Right cardiac atrium (tissue), 5 donors: Measurements from ENCODE around the gene CAMK4. TPM values are rescaled to one million over a fixed set of nuclear protein-coding genes. Genes with fewer than 3 reads are reported as not detected.
A peak's percentile ranks its signal among the peaks of the same experiment; 100 is the strongest.

Experiments used
- ATAC-seq, 2 donors: fragments of 200-7000 bp; cut with Tn5 transposase; one replicate each; pipeline versions ENCODE4 v1.8.0 to v1.9.1; 2020; ENCODE audit warnings: moderate library complexity in 2 of 2, mild to moderate bottlenecking in 1 of 2
- DNase-seq, 3 donors: peaks; one replicate each; pipeline ENCODE4 v3.0.0-alpha.2; 2020
- H3K27ac ChIP-seq: one replicate; pipeline ENCODE4 v1.5.1; 2013; ENCODE audit warnings: mild to moderate bottlenecking, low read length, control low read depth, moderate library complexity
- H3K27me3 ChIP-seq: one replicate; pipeline ENCODE4 v1.6.1; 2013; ENCODE audit not compliant: control insufficient read depth, insufficient read depth
- H3K4me1 ChIP-seq: one replicate; pipeline ENCODE4 v1.6.1; 2013; ENCODE audit warnings: low read length; ENCODE audit not compliant: control insufficient read depth, insufficient read depth
- H3K4me3 ChIP-seq: one replicate; pipeline ENCODE4 v1.5.1; 2013; ENCODE audit warnings: low read length, control low read depth
- H3K9me3 ChIP-seq: one replicate; pipeline ENCODE4 v1.6.1; 2013; ENCODE audit warnings: low read length; ENCODE audit not compliant: control insufficient read depth
- WGBS: extraction: QIAGEN DNeasy Blood & Tissue Kit; methylation state at CpG from one replicate; pipeline ENCODE4 v1.1.7; 2013; 5-methylcytosine and 5-hydroxymethylcytosine counted together
- intact Hi-C, 4 donors: fragments of 100-400 bp; cut with DNase I; formaldehyde crosslinking; loops; one replicate each; pipeline versions ENCODE4 v1.11.0 to v1.14.0; 2022 to 2023
- polyA plus RNA-seq: library from polyadenylated mRNA; stranded (reverse); fragments of 200-250 nt; gene quantifications from one replicate; pipeline ENCODE4 v1.2.3, GENCODE V29; 2013
- total RNA-seq, 4 donors: library from RNA; stranded (reverse); fragmentation: NEBNext Ultra II Directional; extraction: Animal tissue kit (Norgen Biotek cat#: 25700); gene quantifications; one replicate each; pipeline ENCODE4 v1.2.1, GENCODE V29; 2021
- donor health status: healthy with polysubstance abuse.
- donor health status: DM: no; HTN: yes; CAD: no.
- donor health status: DM: no; HTN: no; CAD: no.
- donor health status: DM: no; HTN: yes; CAD: no; lungs with severe emphysema.
- donor health status: DM: yes; HTN: yes; CAD: no.

Gene CAMK4
- total and polyA plus RNA-seq, 5 donors: 0.25 to 0.66 (median 0.60) TPM; not detected in 1

DNA sequence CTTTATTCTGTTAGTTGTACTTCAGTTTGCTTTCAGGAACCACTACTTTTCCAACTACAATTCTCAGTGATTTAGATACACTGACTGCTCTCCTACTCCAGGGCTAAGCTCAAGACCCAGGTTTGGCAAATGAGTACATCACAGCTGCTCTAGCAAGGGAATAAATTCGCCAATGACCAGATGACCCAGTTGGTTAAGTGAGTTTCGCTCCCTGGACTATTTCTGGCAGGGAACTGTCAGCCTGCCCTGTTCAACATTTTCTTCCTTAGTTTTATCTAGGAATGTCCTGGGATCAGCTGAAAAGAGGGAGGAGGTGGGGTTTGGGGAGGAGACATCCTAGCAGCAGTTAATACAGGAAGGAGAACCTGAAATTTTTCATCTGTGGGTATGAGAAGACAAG is 294.6 kb downstream of the CAMK4 start:
- no peaks in the 10 kb centered on the region for H3K9me3 ChIP-seq
- intact Hi-C loops: no loop called here
- H3K4me3 ChIP-seq: no peak overlapping the region
- H3K4me1 ChIP-seq: no peaks in the 10 kb centered on the region
- ATAC-seq (peak in 1 of 2 donors; percentile 29), DNase-seq (no peak)
- no peaks in the 10 kb centered on the region for H3K27me3 ChIP-seq
- no peak overlapping the region for H3K27ac ChIP-seq
- WGBS: 39% methylated on average over 2 of the region's 2 CpGs

DNA sequence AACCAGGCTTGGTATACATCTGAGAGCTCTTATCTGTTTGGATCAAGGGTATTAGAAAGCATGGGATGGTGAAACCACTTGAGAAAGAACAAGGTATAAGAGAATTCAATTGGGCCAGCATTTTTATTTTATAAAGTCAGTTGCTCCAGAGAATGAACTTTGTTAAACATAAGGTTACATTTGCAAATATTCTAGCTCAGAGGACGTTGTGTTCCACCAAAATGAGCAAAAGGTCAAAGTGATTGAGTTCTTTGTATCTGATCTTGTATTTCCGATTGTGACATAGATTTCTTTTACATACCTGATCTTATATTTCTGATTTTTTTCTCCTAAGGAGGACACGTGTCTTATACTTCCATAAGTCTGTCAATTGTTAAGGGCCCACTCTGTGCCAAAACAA is 296.7 kb downstream of the CAMK4 start:
- H3K9me3 ChIP-seq: no peaks in the 10 kb centered on the region
- H3K27me3 ChIP-seq: no peaks in the 10 kb centered on the region
- DNase-seq (no peak), ATAC-seq (no peak)
- WGBS: 80% methylated on average over 3 of the region's 3 CpGs
- H3K27ac ChIP-seq: no peak overlapping the region
- H3K4me3 ChIP-seq: no peak overlapping the region
- intact Hi-C loops: no loop called here
- H3K4me1 ChIP-seq: no peaks in the 10 kb centered on the region

DNA sequence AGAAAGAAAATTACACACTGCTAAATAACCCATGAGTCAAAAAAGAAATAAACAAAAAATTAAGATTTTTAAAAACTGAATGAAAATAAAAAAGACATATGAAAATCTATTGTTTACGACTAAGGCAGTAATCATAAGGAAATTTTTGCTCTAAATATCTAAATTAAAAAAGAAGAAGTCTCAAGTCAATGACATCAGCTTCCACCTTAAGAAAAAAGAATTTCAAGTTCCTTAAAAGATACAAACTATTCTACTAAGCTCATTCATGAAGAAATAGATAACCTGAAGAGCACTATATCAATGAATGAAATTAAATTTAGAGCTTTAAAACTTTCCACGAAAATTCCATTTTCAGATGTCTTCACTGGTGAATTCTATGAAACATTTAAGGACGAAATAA is 303.9 kb downstream of the CAMK4 start:
- no peak overlapping the region for H3K4me3 ChIP-seq
- no peaks in the 10 kb centered on the region for H3K27me3 ChIP-seq
- ATAC-seq: no peak
- no peak overlapping the region for H3K27ac ChIP-seq
- intact Hi-C loops: no loop called here
- DNase-seq: no peak
- WGBS: 95% methylated on average over 3 of the region's 3 CpGs
- no peaks in the 10 kb centered on the region for H3K4me1 ChIP-seq
- H3K9me3 ChIP-seq: no peaks in the 10 kb centered on the region

DNA sequence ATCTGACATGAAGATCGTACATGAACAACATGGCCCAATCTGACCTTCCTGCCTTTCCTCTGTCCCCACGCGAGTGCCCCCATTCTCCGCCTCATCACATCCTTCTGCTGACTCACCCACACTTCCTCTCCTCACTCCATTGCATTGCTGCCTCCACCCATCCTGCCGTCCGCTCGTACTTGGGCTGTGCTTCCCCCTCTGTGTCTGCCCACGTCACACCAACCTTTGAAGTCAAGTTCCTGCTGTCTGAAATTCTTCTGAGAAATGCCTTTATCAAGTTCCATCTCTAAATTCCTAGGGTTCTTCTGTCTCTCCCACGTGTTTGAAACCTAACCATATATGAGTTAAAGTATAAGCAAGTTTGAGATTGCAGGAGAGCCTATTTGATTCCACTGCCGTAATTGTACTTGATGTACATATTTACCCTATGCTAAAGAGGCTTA is 306.1 kb downstream of the CAMK4 start:
- H3K4me1 ChIP-seq: no peaks in the 10 kb centered on the region
- peak; percentile 79 to 87 (median 85) for DNase-seq
- H3K4me3 ChIP-seq: no peak overlapping the region
- peak; percentile 95 to 100 for ATAC-seq
- intact Hi-C loops: loop anchor here in 3 of 4 donors (5.0 to 10.0 kb wide), 2 partner anchors 614 to 617 kb away; no protein-coding TSS in a partner anchor
- H3K27me3 ChIP-seq: no peaks in the 10 kb centered on the region
- no peak overlapping the region for H3K27ac ChIP-seq
- no peaks in the 10 kb centered on the region for H3K9me3 ChIP-seq
- WGBS: 44% methylated on average over 10 of the region's 10 CpGs

DNA sequence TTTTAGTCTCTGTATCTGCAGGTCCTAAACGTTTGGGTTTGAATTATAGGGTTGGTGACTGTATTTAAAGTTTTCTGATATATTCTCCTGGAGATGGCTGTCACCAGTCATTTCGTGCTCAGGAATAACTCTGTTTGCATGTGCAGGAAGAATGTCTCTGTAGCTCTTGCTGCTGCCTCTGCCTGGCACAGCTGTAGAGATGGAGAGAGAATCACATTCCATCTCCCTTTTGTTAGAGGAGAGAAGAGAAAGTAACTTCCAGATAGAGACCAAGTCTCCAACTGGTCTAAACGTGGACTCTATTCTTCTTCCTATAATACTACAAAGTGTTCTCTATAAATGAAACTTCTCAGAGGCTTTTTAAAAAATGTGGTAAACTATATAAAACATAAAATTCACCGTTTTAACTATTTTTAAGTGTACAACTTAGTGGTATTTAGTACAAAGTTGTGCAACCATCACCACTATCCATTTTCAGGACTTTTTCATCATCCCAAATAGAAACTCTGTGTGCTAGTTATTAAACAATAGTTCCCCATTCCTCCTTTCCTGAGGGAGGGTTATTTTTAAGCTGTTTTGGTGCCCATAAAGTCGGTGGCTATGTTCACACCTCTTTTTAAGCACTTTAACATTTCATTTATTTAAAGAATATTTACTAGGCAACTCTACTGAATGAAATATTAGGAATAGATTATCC is 308.9 kb downstream of the CAMK4 start:
- DNase-seq (no peak), ATAC-seq (no peak)
- no peaks in the 10 kb centered on the region for H3K27me3 ChIP-seq
- WGBS: 39% methylated on average over 5 of the region's 5 CpGs
- no peaks in the 10 kb centered on the region for H3K4me1 ChIP-seq
- no peak overlapping the region for H3K27ac ChIP-seq
- intact Hi-C loops: loop anchor here in 3 of 4 donors (5.0 to 10.0 kb wide), 2 partner anchors 612 to 614 kb away; no protein-coding TSS in a partner anchor
- H3K9me3 ChIP-seq: no peaks in the 10 kb centered on the region
- no peak overlapping the region for H3K4me3 ChIP-seq

DNA sequence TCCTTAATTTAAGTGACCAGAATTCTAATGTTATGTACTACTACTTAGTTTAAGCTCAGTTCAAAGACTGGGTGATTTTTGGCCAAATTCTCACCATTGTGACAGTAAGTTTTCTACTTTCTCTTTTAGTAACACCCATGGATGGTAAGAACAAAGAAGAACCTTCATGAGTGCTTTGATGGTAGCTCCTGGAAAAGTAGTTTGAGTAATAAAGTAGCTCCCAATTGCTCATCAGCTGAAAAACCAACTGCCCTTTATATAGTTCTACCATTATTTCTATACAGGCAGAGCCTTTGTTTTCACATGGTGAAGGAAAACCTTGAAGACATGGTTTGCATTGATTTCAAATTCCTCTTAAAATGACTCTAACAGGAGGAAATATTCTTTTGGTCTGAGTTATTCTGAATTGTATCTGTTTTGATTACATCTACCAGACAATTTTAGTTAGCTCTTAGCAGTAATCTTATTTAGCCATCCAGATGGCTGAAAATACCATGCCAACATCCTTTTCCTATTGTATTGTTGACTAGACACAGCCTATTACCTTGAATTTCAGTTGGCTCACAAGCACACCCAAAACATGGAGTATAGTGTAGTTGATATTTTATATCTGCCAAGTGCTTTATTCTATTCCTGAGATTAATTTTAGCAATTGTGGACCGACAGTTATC is 311.8 kb downstream of the CAMK4 start:
- Histone ChIP-seq H3K4me1 (no peaks in the 10 kb centered on the region), H3K4me3 (no peak overlapping the region), H3K27me3 (no peaks in the 10 kb centered on the region), H3K27ac (no peak overlapping the region), H3K9me3 (no peaks in the 10 kb centered on the region)
- no peak for ATAC-seq
- no peak for DNase-seq
- intact Hi-C loops: loop anchor here in 1 of 4 donors (10.0 kb wide), 1 partner anchor 609 kb away; no protein-coding TSS in a partner anchor
- 82% methylated on average over 1 of the region's 1 CpG for WGBS

DNA sequence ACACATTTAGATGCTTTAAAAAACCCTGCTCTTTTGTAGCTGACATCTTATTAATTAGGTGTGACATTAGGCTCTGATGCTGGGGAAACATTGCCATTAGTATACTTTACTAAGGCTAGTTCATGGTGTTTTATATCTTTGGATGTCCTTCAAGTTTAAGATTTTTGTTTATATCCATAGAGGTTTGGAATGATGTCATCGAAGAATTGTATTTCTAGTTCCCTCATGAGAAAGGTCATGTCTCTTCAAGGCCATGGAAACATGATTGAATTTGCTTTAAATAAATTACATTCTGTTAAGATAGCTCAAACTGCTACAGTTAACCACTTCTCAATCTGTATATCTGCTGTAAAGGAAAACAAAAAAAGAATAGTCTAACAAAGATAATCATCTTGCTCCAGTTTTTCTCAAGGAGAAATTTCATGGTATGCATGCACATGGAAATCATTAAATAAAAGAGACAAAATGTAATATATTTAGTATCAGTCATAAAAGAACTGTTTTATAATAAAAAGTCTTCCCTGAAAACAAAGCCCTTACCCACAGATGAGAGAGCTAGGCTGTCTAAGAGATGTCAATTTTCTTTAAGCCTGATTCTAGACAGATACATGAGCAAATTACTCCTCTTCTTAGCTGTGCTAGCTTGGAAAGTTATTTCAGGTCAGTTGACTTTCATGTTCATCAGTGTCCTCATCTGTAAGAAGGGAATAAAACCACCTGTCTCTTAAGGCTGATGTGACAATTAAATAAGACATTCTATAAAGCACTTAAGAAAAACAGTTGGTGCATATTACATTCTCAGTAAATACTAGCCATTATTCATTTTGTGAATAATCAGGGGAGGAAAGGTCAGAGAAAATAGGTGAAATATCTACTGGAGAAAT is 313.2 kb downstream of the CAMK4 start:
- no peak for ATAC-seq
- intact Hi-C loops: loop anchor here in 1 of 4 donors (10.0 kb wide), 1 partner anchor 607 kb away; no protein-coding TSS in a partner anchor
- DNase-seq: no peak
- H3K27ac ChIP-seq: no peak overlapping the region
- 64% methylated on average over 1 of the region's 1 CpG for WGBS
- no peaks in the 10 kb centered on the region for H3K27me3 ChIP-seq
- no peaks in the 10 kb centered on the region for H3K9me3 ChIP-seq
- no peaks in the 10 kb centered on the region for H3K4me1 ChIP-seq
- no peak overlapping the region for H3K4me3 ChIP-seq

Other genes starting within 250 kb of the CAMK4 start
- gene TSLP, start 152.7 kb upstream of the CAMK4 start, total RNA-seq: 1 to 10 TPM; 2.3 to 4.7 (median 2.6) TPM
- 3.9 TPM for gene TSLP, start 152.7 kb upstream of the CAMK4 start, polyA plus RNA-seq
- 10 to 100 TPM; 13.0 to 14.8 (median 14.1) TPM for gene WDR36, start 132.0 kb upstream of the CAMK4 start, total RNA-seq
- 4.5 TPM for gene WDR36, start 132.0 kb upstream of the CAMK4 start, polyA plus RNA-seq